Umbilical cord (tissue), 1 donor: Measurements from ENCODE around the gene PLA2G1B. TPM values are rescaled to one million over a fixed set of nuclear protein-coding genes. Genes with fewer than 3 reads are reported as not detected.

Experiments
- total RNA-seq: library from RNA; depleted of rRNA; stranded (reverse); fragments of >200 nt; gene quantifications from one replicate; pipeline ENCODE4 v1.2.3, GENCODE V29; 2014; ENCODE audit warnings: low replicate concordance; ENCODE audit not compliant: insufficient read depth

The PLA2G1B gene
- total RNA-seq, 1 donor from 2014 or later, result not detected

Other genes starting within 250 kb of the PLA2G1B start
- 33.5 TPM for gene RAB35, start 211.0 kb downstream of the PLA2G1B start, total RNA-seq
- 45.0 TPM for gene GCN1, start 133.1 kb downstream of the PLA2G1B start, total RNA-seq
- gene RPLP0, start 126.7 kb downstream of the PLA2G1B start, total RNA-seq, result 1,784 TPM
- gene PXN, start 62.0 kb downstream of the PLA2G1B start, total RNA-seq, result 11.6 TPM
- gene RNU4-2, start 35.9 kb downstream of the PLA2G1B start, total RNA-seq, result under 0.01 TPM
- under 0.01 TPM for gene RNU4-1, start 34.5 kb downstream of the PLA2G1B start, total RNA-seq
- not detected for gene SIRT4, start 25.5 kb downstream of the PLA2G1B start, total RNA-seq
- 0.96 TPM for gene MSI1, start 41.4 kb upstream of the PLA2G1B start, total RNA-seq
- 351 TPM for gene COX6A1, start 110.3 kb upstream of the PLA2G1B start, total RNA-seq
- 25.5 TPM for gene TRIAP1, start 118.6 kb upstream of the PLA2G1B start, total RNA-seq
- gene GATC, start 118.7 kb upstream of the PLA2G1B start, total RNA-seq, result 27.0 TPM
- 86.7 TPM for gene SRSF9, start 142.0 kb upstream of the PLA2G1B start, total RNA-seq
- 202 TPM for gene DYNLL1, start 168.3 kb upstream of the PLA2G1B start, total RNA-seq
- gene COQ5, start 201.4 kb upstream of the PLA2G1B start, total RNA-seq, result 23.1 TPM
- gene RNF10, start 206.6 kb upstream of the PLA2G1B start, total RNA-seq, result 86.9 TPM